Esophagus (tissue), 2 donors: ENCODE results near the gene TNFRSF13B. TPM values are rescaled to one million over a fixed set of nuclear protein-coding genes. Genes with fewer than 3 reads are reported as not detected.
"Not testable (repeated sequence)": the region's sequence is repeated elsewhere in the genome, so short reads cannot be mapped to it uniquely, and the experiment has no call there.

Experiments
- H3K27ac ChIP-seq, 2 donors: one replicate each; pipeline ENCODE4 v1.5.1; 2013; ENCODE audit warnings: low read depth in 2 of 2, mild to moderate bottlenecking in 2 of 2, inconsistent platforms in 1 of 2, low read length in 1 of 2, moderate library complexity in 1 of 2
- H3K27me3 ChIP-seq, 2 donors: one replicate each; pipeline ENCODE4 v1.6.1; 2013; ENCODE audit warnings: low read length in 2 of 2, control low read depth in 1 of 2, mild to moderate bottlenecking in 1 of 2; ENCODE audit not compliant: insufficient read depth in 2 of 2, control insufficient read depth in 1 of 2
- H3K36me3 ChIP-seq, 2 donors: one replicate each; pipeline ENCODE4 v1.6.1; 2013; ENCODE audit warnings: low read length in 1 of 2; ENCODE audit not compliant: control insufficient read depth in 2 of 2, insufficient read depth in 2 of 2
- H3K4me1 ChIP-seq, 2 donors: one replicate each; pipeline ENCODE4 v1.6.1; 2013; ENCODE audit warnings: low read length in 1 of 2; ENCODE audit not compliant: control insufficient read depth in 2 of 2, insufficient read depth in 2 of 2
- H3K4me3 ChIP-seq, 2 donors: one replicate each; pipeline ENCODE4 v1.5.1; 2013; ENCODE audit warnings: low read length in 2 of 2, mild to moderate bottlenecking in 2 of 2, low read depth in 1 of 2, moderate library complexity in 1 of 2
- H3K9me3 ChIP-seq, 2 donors: one replicate each; pipeline ENCODE4 v1.6.1; 2013; ENCODE audit warnings: mild to moderate bottlenecking in 2 of 2, low read depth in 1 of 2, low read length in 1 of 2, moderate library complexity in 1 of 2; ENCODE audit not compliant: control insufficient read depth in 2 of 2, insufficient read depth in 1 of 2
- WGBS, 2 donors: extraction: QIAGEN DNeasy Blood & Tissue Kit; methylation state at CpG; one replicate each; pipeline ENCODE4 v1.1.7; 2013; 5-methylcytosine and 5-hydroxymethylcytosine counted together
- polyA plus RNA-seq, 2 donors: library from polyadenylated mRNA; stranded (reverse); fragments of 200-250 nt; gene quantifications; one replicate each; pipeline ENCODE4 v1.2.3, GENCODE V29; 2013
- donor health status: healthy with polysubstance abuse.
- donor health status: Bipolar disorder and iron deficiency.

Gene TNFRSF13B
- polyA plus RNA-seq, 2 donors, result 0.14 to 0.29 TPM

DNA sequence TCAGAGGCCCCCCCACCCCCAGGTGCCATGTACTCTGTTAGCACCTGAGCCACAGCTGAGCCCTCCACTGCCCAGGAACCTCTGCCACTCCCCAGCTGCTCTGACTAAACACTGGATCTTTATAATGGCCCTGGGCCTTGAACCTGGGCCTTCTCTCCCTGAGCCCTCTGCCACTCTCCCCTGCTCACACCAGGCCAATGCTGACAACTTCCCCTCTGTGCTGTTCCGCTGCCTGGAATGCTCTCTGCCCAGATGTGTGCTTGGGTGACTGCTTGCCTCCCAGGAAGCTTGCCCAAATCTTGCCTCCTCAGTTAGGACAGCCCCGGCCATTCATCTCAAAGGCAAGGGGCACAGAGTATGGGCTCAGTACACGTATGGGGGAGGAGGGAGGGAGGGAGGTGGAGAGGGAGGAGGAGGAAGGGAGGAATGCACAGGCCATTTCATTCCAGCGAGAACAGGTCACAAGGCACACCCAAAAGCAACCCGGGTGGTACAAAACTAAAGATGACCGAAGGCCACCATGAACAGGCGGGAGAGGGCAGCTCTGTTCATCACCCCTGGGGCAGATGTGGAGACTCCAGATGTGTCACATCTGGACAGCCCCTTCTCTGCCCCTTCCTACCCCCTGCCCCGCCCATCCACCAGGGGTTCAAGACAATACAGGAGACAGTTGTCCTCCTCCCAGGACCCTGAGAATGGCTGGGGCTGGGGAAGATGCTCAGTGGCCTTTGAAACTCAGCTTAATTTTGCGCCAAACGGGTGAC, 15.3 kb upstream of the TNFRSF13B start:
- peaks cover 0 to 2% of the 10 kb centered on the region in 2 donors for H3K4me1 ChIP-seq
- 88 to 91% methylated on average over 10 of the region's 10 CpGs for WGBS, 2 donors
- no peaks in the 10 kb centered on the region for H3K9me3 ChIP-seq
- no peak overlapping the region for H3K4me3 ChIP-seq
- H3K27ac ChIP-seq, result no peak overlapping the region
- no peaks in the 10 kb centered on the region for H3K27me3 ChIP-seq
- no peaks in the 10 kb centered on the region for H3K36me3 ChIP-seq

DNA sequence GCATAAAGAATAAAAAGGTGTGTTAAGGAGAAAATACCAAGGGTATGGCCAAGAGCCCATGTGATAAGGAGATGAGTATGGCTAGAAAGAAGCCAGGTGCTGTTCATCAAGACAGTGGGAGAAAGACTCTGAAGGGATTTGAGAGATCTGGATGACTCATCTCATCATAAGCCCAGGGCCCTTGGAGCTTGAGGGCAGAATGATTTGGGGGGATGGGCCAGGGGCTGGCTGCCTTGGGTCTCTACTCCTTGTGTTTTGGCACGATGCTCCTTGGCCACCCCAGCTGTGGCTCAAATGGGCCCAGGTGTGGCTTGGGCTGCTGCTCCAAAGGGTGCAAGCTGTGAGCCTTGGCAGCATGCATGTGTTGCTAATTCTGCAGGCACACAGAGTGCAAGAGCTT, 14.5 kb upstream of the TNFRSF13B start:
- no peaks in the 10 kb centered on the region for H3K9me3 ChIP-seq
- H3K36me3 ChIP-seq, result no peaks in the 10 kb centered on the region
- 64 to 75% methylated on average over 1 of the region's 1 CpG for WGBS, 2 donors
- peaks cover 0 to 2% of the 10 kb centered on the region in 2 donors for H3K4me1 ChIP-seq
- no peaks in the 10 kb centered on the region for H3K27me3 ChIP-seq
- H3K4me3 ChIP-seq, result no peak overlapping the region
- no peak overlapping the region for H3K27ac ChIP-seq

DNA sequence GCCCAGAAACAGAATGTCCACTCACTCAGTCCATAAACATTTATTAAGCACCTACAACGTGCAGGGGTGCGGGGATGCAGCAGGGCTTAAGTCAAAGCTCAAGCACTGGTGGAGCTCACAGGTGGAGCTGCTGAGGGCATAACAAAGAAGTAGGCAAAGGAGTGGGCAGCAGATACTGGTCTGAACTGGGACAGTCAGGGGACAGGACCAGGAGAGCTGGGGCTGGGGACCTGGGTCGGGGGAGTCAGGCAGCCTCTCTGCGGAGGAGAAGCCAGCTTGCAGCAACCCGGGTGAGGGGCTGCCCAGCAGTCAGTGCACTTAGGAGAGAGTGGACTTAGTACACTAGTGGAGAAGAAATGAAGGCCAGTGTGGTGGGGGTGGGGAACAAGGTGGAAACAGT, 10.0 kb upstream of the TNFRSF13B start:
- no peaks in the 10 kb centered on the region for H3K9me3 ChIP-seq
- H3K36me3 ChIP-seq, result no peaks in the 10 kb centered on the region
- 85 to 89% methylated on average over 5 of the region's 5 CpGs for WGBS, 2 donors
- H3K4me1 ChIP-seq, result peaks cover 0 to 2% of the 10 kb centered on the region in 2 donors
- no peaks in the 10 kb centered on the region for H3K27me3 ChIP-seq
- H3K27ac ChIP-seq, result no peak overlapping the region
- no peak overlapping the region for H3K4me3 ChIP-seq

DNA sequence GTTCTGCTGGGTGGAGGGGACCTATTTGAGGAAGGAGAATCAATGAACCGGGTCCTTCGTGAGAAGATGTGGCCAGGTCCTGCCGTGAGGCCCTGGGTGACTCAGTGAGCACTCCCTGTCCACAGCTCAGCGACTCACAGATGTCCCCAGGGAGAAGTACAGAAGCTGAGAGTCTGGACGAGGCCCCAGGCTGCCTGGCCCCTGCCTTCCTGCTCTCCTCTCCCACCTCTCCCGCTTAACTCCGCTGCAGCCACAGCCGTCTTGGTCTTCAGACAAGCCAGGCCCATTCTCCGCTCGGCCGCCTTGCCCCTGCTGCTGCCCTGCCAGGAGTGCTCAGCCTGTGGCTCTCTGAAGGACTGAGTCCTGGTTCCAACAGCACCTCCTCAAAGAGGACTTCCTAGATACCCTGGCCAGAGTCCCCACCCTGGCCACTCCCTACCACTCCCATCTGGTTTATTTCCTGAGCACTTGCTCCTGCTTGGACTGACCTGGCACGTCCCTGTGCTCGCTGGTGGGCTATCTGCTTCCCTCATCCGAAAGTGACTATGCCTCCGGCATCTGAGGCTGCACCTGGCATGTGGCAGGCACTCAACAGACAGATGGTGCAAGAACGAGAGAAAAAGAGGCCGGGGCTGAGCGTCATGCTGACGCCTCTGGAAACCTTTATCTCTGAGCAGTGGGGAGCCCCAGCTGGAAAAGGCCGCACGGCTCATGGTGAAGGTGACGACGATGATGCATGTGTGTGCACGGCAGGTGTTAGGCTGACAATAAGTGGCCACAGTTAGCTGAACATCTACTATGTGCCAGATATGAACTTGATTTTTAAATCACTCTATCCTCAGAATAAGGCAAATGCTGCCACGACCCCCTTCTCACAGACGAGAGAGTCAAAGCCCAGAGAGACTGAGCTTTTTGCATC, 9.2 kb upstream of the TNFRSF13B start:
- H3K27me3 ChIP-seq, result no peaks in the 10 kb centered on the region
- WGBS, 2 donors, result 81 to 83% methylated on average over 26 of the region's 26 CpGs
- no peaks in the 10 kb centered on the region for H3K36me3 ChIP-seq
- H3K4me1 ChIP-seq, result no peaks in the 10 kb centered on the region
- H3K27ac ChIP-seq, result no peak overlapping the region
- H3K9me3 ChIP-seq, result no peaks in the 10 kb centered on the region
- H3K4me3 ChIP-seq, result no peak overlapping the region

DNA sequence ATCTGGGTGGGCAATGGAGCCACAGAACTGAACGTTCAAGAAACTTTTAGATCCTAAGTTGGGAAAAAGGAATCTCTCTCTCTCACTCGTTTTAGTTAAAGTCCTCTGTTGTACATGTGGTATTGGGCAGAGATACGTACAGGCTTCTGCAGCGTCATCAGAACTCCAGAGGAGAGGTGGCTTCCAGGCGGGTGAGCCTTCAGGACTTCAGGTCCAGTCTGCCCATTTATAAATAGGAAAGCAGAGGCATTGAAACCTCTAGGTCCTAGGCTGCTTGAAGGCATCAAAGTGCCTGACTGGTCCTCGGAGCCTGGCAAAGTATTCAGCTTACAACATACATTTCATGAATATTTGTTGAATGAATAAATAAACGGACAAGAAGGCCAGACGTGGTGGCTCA, 8.1 kb upstream of the TNFRSF13B start:
- no peaks in the 10 kb centered on the region for H3K27me3 ChIP-seq
- 77 to 79% methylated on average over 8 of the region's 8 CpGs for WGBS, 2 donors

DNA sequence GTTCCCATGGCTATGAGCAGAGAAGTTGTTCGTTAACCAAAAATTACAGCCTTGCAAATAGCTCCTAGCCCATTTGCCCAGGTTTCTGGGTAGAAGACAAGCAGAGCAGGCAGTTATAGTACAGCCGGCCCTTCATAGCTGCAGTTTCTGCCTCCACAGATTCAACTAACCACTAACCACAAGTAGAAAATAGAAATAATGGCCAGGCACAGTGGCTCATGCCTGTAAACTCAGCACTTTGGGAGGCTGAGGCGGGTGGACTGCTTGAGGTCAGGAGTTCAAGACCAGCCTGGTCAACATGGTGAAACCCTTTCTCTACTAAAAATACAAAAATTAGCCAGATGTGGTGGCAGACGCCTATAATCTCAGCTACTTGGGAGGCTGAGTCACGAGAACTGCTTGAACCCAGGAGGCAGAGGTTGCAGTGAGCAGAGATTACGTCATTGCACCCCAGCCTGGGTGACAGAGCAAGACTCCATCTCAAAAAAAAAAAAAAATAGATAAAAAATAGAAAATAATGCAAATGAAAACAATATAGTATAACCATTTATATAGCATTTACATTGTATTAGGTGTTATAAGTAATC, 7.4 kb upstream of the TNFRSF13B start:
- H3K9me3 ChIP-seq, H3K27ac ChIP-seq, H3K36me3 ChIP-seq, H3K4me3 ChIP-seq, H3K4me1 ChIP-seq, H3K27me3 ChIP-seq: not testable (repeated sequence)
- 87 to 91% methylated on average over 6 of the region's 6 CpGs for WGBS, 2 donors

More for the DNA sequence above, 8.1 kb upstream of the TNFRSF13B start:
- Histone ChIP-seq H3K4me1 (no peaks in the 10 kb centered on the region), H3K36me3 (no peaks in the 10 kb centered on the region), H3K4me3 (no peak overlapping the region), H3K27ac (no peak overlapping the region), H3K9me3 (no peaks in the 10 kb centered on the region)

DNA sequence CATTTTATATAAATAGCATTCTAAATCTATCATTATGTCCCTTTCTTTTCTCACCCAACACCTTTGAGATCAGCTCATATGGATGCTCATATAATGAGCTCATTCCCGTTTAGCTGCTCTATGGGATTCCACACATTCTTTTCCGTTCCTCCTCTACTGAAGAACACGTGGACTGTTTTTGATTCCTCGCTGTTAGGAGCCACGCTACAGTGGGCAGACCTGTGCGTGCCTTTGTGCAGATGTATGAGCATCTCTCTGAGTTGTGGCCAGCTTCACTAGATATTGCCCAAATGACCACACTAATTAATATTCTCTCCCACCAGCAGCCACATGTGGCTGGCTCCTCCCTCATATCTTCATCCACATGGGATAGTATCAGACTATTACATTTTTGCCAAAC, 6.0 kb upstream of the TNFRSF13B start:
- Histone ChIP-seq H3K36me3 (no peaks in the 10 kb centered on the region), H3K4me3 (no peak overlapping the region), H3K4me1 (no peaks in the 10 kb centered on the region), H3K27me3 (no peaks in the 10 kb centered on the region), H3K27ac (no peak overlapping the region), H3K9me3 (no peaks in the 10 kb centered on the region)
- WGBS, 2 donors, result 73 to 79% methylated on average over 6 of the region's 6 CpGs

DNA sequence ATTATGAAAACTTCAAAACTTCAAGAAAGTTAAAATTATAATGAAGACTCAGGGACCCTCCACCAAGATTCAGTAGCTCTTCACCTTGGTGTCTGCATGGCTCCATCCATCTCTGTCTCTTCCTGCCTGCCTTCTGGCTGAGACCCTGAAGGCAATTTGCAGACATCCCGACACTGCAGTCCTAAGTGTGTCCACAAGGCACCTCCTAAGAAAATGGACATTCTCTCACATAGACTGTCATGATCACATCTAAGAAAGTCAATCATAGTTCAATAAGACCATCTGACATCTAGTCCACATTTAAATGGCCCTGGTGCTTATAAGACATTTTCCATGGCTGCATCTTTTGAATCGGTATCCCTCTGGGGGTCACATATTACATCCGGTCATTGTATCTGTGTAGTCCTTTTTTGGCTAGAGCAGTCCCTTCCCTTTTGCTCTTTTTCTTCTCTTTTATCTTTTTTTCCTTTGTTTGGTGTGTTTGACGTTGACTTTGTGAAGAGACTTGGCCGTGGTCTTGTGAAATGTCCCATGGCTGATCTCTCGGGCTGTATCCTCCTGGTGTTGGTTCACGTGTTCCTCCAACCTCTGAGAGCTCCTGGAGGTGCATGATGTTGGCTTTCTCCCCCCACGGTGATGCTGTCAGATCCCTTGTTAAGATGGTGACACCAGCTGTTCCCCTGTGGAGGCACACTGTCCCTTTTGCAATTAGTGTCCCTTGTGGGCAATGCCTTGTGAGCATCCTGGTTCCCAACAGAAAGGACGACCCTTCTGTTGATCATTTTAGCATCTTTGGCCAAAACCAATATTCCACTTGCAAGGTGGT, 5.0 kb upstream of the TNFRSF13B start:
- Histone ChIP-seq H3K36me3 (no peaks in the 10 kb centered on the region), H3K9me3 (no peaks in the 10 kb centered on the region), H3K27me3 (no peaks in the 10 kb centered on the region), H3K27ac (no peak overlapping the region), H3K4me1 (no peaks in the 10 kb centered on the region), H3K4me3 (no peak overlapping the region)
- WGBS, 2 donors, result 87 to 88% methylated on average over 9 of the region's 9 CpGs
